Dermis microvascular lymphatic vessel endothelial cell (primary cell): ENCODE measurements around the gene LGR4. TPM values are rescaled to one million over a fixed set of nuclear protein-coding genes. Genes with fewer than 3 reads are reported as not detected.
"Not testable (repeated sequence)": the region's sequence is repeated elsewhere in the genome, so short reads cannot be mapped to it uniquely, and the experiment has no call there.

Experiments used
- DNase-seq, 2 donors: peaks; one replicate each; pipeline versions ENCODE4 v3.0.0 to v3.0.0-alpha.2; 2010; ENCODE audit warnings: low read depth in 2 of 2
- total RNA-seq: library from RNA; depleted of rRNA; stranded (reverse); fragments of >200 nt; gene quantifications from 2 replicates; pipeline ENCODE4 v1.2.1, GENCODE V29; 2014

LGR4 gene
- total RNA-seq = 1.2 and 2.7 TPM in 2 replicates

DNA sequence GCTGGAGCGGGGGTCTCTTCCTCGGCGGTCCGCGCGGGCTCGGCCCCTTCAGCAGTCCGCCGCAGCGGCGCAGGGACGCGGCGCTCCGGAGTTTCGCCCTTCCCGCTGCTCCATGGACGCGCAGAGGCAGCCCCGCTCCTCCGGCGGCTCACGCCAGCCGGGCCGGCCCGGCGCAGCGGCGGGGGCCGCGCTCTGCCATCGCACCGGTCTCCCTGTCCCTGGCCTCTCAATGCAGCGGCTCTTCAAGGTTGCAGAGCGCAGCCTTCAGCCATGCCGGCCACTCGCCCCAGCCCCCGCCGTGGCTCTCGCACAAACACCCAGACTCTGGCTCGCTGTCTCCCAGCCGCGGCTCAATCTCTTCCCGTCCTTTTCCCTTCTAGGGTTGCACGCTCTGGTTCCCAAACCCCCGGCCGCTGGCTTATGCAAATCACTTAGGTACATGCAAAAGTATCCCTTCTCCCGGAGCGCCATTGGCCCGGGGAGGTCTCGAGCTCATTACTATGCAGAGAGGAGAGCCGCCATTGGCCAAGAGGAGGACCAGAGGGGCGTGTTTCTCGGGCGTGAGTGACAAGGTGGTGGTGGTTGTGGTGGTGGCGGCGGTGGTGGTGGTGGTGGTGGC is at the start of gene LGR4:
Gene LGR4, minus strand, starts transcription at position 393 of the 619 bp plus-strand sequence. CDS start 488 bp downstream, outside the sequence.
- peak; percentile 82 to 96 for DNase-seq

GRCh38 chr11:27520226-27520625 is 47.6 kb upstream of the LGR4 start:
- DNase-seq = no peak

DNA sequence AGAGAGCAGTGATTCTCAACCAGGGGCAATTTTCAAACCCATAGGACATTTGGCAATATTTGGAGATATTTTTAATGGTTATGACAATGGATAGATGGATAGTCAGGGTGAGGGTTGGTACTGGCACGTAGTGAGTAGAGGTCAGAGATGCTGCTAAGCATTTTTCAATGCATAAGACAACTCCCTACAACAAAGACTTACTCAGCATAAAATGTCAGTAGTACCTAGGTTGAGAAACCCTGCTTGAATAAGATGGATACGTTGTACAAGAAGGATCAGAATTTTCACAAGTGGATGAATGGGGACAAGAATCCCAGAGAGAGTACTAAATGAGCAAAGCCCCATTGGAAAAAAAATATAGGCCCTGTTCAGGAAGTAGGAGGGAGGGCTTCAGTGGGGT is 45.9 kb upstream of the LGR4 start:
- DNase-seq = no peak

DNA sequence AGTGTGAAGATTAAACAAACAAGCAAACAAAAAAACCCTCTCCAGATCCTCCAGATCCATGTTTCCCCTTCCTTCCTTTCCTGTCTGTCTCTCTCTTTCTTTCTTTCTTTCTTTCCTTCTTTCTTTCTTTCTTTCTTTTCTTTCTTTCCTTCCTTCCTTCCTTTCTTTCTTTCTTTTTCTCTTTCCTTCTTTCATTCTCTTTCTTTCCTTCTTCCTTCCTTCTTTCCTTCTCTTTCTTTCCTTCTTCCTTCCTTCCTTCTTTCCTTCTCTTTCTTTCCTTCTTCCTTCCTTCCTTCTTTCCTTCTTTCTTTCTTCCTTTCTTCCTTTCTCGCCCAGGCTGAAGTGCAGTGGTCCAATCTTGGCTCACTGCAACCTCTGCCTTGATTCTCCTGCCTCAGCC is 44.9 kb upstream of the LGR4 start:
- not testable (repeated sequence) for DNase-seq

GRCh38 chr11:27514558-27514957 is 42.0 kb upstream of the LGR4 start:
- DNase-seq = no peak

DNA sequence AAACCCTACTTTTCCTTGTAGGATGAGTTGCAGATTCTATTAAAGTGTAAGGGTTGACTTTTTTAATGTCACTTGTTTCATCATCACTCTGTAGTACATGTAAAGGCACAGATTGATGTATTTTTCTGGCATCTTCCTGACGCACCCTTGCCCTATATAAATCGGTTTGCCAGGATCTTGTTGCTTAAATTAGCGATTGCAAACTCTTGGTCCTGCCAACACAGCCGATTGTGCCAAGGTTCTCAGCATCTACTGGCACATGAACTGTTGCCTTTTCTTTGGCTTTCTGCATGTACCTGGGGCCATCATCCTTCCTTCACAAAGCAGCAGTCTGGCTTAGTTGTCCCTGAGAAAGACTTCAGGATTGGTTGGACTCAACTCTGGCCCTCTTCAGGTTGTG is 41.5 kb upstream of the LGR4 start:
- DNase-seq = no peak

DNA sequence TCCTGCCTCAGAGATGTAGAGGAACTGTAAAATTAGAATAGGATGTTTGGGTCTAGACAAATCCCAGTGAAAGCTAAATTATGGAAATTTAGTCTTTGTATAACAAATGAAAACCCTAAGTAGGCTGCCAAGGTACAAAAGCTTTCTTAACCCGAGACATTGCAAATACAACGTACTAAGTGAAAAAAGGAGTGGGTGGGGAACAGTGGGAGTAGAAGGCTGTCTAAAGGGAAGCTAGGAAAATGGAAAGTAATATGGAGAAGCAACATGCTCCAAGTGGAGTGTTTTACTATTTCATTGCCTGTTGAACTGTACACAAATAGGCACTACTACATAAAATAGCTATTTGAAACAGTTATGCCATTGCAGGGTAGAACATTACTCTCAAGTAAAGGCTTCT is 40.8 kb upstream of the LGR4 start:
- no peak for DNase-seq

GRCh38 chr11:27512238-27512637 is 39.6 kb upstream of the LGR4 start:
- no peak for DNase-seq

DNA sequence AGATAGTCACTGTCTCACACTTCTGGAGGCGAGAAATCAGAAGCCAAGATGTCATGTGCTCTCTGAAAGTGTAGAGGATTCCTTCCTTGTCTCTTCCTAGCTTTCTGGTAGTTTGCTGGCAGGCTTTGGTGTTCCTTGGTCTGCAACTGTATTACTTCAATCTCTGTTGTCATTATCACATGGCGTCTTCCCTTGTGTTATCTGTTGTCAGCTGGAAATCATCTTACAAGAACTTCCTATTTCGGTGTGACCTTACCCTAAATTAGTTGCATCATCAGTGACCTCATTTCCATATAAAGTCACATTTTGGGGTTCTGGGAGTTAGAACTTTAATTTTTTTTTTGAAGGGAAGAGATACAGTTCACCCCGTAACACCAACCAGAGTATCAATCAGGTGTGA is 37.3 kb upstream of the LGR4 start:
- DNase-seq = no peak

GRCh38 chr11:27507557-27508322 is 35.1 kb upstream of the LGR4 start:
- no peak for DNase-seq

- peak; percentile 90 to 96 for DNase-seq
Measured at GRCh38 chr11:27506200-27507182, 33.9 kb upstream of the LGR4 start, which contains the start of gene LIN7C. LIN7C (minus strand) TSS chr11:27506769; CDS start chr11:27506752, 17 bp downstream.

DNA sequence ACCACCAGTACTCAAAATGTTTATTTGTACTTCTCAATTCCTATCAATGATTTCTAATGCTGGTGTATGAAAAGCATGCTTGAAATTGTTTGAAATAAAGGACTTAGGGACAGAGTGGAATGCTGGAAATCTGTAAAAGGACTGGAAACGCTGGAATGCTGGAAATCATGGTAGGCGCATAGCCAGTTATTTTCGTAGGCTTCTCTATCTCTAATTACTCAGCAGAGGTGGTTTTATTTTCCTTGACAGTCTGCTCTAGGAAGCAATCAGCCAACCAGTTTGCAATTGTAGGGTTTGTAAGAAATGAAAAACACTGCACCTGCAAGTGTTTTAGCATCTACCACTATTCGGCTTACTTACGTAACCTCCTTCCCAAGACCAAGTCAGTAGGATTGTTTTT is 33.2 kb upstream of the LGR4 start:
- DNase-seq = no peak

DNA sequence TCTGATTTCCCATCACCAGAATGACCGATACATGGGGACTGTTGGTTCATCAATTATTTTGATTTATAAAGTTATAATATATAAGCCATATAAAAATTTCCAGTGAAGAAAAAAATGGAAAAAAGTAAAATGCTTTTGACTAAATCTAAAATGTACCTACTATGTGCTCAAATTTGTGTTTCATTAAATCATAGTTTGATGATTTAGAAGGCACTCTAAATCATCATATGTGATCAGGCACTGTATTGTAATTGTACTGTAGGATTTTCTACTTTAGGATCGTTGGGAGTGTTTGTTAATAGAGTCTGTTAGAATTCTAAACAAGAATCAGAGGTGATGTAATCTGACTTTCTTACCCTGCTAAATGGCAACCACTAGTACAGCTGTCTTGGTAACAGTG is 31.6 kb upstream of the LGR4 start:
- DNase-seq = no peak

DNA sequence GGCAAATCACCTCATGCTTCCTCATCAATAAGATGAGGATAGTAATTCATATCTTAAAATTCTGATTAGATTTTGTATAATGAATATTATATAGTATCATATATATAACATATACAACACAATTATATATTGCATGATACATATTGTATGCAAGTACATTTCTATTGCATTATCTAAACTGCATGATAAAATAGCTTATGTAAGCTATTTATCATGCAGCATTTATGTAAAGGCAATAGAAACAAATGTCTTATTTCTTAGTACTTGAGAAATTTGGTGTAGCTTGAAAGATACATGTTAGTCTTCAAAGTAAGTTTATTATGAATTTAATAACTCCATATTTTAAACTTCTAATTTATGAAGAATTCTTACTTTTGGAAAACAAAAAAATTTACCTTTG is 28.5 kb upstream of the LGR4 start:
- DNase-seq = no peak

- DNase-seq = no peak
Measured at GRCh38 chr11:27497911-27498310, 25.3 kb upstream of the LGR4 start.

GRCh38 chr11:27497284-27497866 is 24.8 kb upstream of the LGR4 start:
- peak in 1 of 2 donors; percentile 34 for DNase-seq

DNA sequence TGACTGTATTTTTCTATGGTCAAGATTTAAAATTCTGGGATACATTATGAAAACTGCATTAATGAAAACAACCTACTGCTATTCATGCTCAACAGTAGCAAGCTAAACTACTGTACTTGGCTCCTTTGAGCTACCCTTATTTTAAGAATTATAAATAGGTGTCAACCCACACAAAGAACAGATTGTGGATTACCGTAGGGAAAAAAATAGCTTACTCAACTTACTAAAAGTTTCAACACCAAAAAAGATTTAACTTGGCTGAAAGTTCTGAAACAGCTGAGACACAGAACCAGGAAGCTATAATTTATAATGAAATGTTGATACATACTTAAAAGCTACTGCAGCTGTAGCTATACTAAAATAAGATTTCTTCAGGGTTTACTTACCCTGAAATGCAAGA is 23.9 kb upstream of the LGR4 start:
- no peak for DNase-seq

GRCh38 chr11:27495710-27496300 is 23.2 kb upstream of the LGR4 start:
- no peak for DNase-seq

DNA sequence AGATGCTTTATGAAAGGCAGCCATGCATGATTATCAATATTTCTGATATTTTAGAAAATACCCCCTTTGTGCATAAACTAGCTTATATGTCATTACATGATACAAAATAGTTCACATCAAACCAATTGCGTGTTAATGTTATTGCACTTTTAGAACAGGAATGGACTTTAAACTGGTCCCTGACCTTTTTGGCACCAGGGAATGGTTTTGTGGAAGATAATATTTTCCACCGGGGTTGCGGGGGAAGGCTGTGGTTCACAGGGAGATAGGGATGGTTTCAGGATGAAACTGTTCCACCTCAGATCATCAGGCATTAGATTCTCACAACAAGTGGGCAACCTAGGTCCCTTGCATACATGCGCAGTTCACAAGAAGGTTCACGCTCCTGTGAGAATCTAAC is 16.5 kb upstream of the LGR4 start:
- DNase-seq = no peak

DNA sequence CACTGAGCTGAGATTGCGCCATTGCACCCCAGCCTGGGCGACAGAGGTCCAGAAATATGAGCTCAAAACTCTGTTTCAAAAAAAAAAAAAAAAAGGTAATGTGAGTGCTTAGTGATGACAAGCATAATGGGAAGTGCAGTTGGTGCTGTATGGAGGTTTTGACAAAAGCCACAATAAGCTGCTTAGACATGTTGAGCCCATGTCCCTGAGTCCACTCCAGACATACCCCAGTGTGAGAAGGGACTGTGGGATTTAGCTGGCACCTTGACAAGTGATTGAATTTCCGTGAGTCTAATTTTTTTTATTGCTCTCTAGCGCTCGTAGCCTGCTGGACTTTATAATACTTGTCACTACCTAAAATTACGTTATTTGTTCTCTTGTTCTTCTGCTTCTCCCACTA is 15.1 kb upstream of the LGR4 start:
- no peak for DNase-seq
